Panc1 (cell line): ENCODE measurements around the gene ITGA11. TPM values are rescaled to one million over a fixed set of nuclear protein-coding genes. Genes with fewer than 3 reads are reported as not detected.

Experiments used
- ATAC-seq: fragments of 200-7000 bp; cut with Tn5 transposase; 2 replicates; pipeline ENCODE4 v1.9.1; 2020; ENCODE audit warnings: mild to moderate bottlenecking, moderate library complexity
- BruUV-seq: library from RNA; stranded (reverse); fragments of 400-500 nt; replicated peaks from 2 replicates; lab custom pipeline; 2021; lab: Mats Ljungman, UMichigan
- CTCF ChIA-PET: fragments of 300-600 bp; sonication (Branson Sonifier 250); formaldehyde crosslinking; loops from one replicate; lab custom pipeline; 2022; ENCODE audit warnings: antibody characterized with exemption; lab: Charles Lee
- POLR2A ChIA-PET: fragments of 300-600 bp; sonication (Branson Sonifier 250); formaldehyde crosslinking; loops from one replicate; lab custom pipeline; 2022; ENCODE audit warnings: antibody characterized with exemption; lab: Charles Lee
- DNase-seq: peaks from one replicate; pipeline ENCODE4 v3.0.0-alpha.2; 2010; ENCODE audit warnings: low read depth, low spot score
- H3K27ac ChIP-seq: 2 replicates; pipeline ENCODE4 v1.5.1; 2011; ENCODE audit warnings: mild to moderate bottlenecking, low read length, inconsistent platforms
- H3K27me3 ChIP-seq: fragments of 200-500 bp; sonication (Bioruptor generic); 2 replicates; pipeline ENCODE4 v1.6.0; 2014; ENCODE audit warnings: low read length, inconsistent platforms; ENCODE audit not compliant: control insufficient read depth, insufficient read depth
- H3K36me3 ChIP-seq: fragments of 200-500 bp; sonication (Bioruptor generic); 2 replicates; pipeline ENCODE4 v1.5.1; 2014; ENCODE audit warnings: inconsistent platforms, mild to moderate bottlenecking, low read length, moderate library complexity; ENCODE audit not compliant: control insufficient read depth, insufficient read depth
- H3K4me1 ChIP-seq: 2 replicates; pipeline ENCODE4 v1.5.1; 2011; ENCODE audit warnings: inconsistent platforms, mild to moderate bottlenecking, low read length, moderate library complexity; ENCODE audit not compliant: control insufficient read depth, insufficient read depth
- H3K4me3 ChIP-seq, 2 experiments: 2 replicates each; pipeline ENCODE4 v1.5.1; 2011 to 2012; ENCODE audit warnings: low read depth in 2 of 2, low read length in 2 of 2, mild to moderate bottlenecking in 2 of 2, inconsistent platforms in 1 of 2, moderate library complexity in 1 of 2
- H3K9me3 ChIP-seq: fragments of 200-500 bp; sonication (Bioruptor generic); 2 replicates; pipeline ENCODE4 v1.5.1; 2014; ENCODE audit warnings: low read depth, mild to moderate bottlenecking, inconsistent platforms, low read length, moderate library complexity; ENCODE audit not compliant: control insufficient read depth, insufficient read depth
- CTCF ChIP-seq: fragments of 450-650 bp; IDR thresholded peaks from 2 replicates; pipeline ENCODE4 v1.5.1; 2017; ENCODE audit warnings: mild to moderate bottlenecking
- POLR2AphosphoS5 ChIP-seq: IDR thresholded peaks from 2 replicates; pipeline ENCODE4 v1.6.1; 2012; ENCODE audit warnings: mild to moderate bottlenecking, low read depth, low read length, moderate library complexity
- REST ChIP-seq, 2 experiments: IDR thresholded peaks; 2 replicates each; pipeline ENCODE4 v1.6.1; 2011 to 2012; ENCODE audit warnings: low read depth in 2 of 2, control low read depth in 1 of 2, low read length in 1 of 2, mild to moderate bottlenecking in 1 of 2, moderate library complexity in 1 of 2; ENCODE audit not compliant: insufficient read depth in 1 of 2
- SIN3A ChIP-seq: IDR thresholded peaks from 2 replicates; pipeline ENCODE4 v1.6.1; 2012; ENCODE audit warnings: low read depth, mild to moderate bottlenecking, low read length, moderate library complexity, borderline replicate concordance; ENCODE audit not compliant: insufficient read depth
- TCF7L2 ChIP-seq: IDR thresholded peaks from 2 replicates; pipeline ENCODE4 v1.6.1; 2011; ENCODE audit warnings: mild to moderate bottlenecking, low read depth, low read length, inconsistent platforms
- in situ Hi-C: cut with HindIII; loops from 2 replicates; pipeline ENCODE4 v1.10.0; 2016; ENCODE audit warnings: low sequenced_read_pairs, low pct_unique_long_range_greater_than_20kb
- intact Hi-C: fragments of 100-400 bp; cut with micrococcal nuclease; formaldehyde crosslinking; loops from one replicate; pipeline ENCODE4 v1.10.0; 2022; ENCODE audit not compliant: unreplicated experiment
- total RNA-seq: library from RNA; stranded (reverse); gene quantifications from one replicate; pipeline ENCODE4 v1.2.1, GENCODE V29; 2021; ENCODE audit not compliant: unreplicated experiment

The ITGA11 gene
- total RNA-seq, 1 experiment from 2014 or later, result 0.28 TPM

- Histone ChIP-seq H3K4me3 (no peak overlapping the region), H3K27ac (no peak overlapping the region), H3K27me3 (no peaks in the 10 kb centered on the region), H3K36me3 (no peaks in the 10 kb centered on the region), H3K4me1 (no peaks in the 10 kb centered on the region), H3K9me3 (no peaks in the 10 kb centered on the region)
- BruUV-seq, result no TSS peak
- in situ Hi-C loops (no loop called here), intact Hi-C loops (no loop called here)
- ChIA-PET POLR2A (no interaction called here), CTCF (no interaction called here)
- no peak for DNase-seq
- no peak for TF ChIP-seq POLR2AphosphoS5
- TF ChIP-seq SIN3A, result no peak
- TF ChIP-seq CTCF, result no peak
- no peak for TF ChIP-seq REST (IDR thresholded peaks at IDR 0.05; ENCODE audit: insufficient read depth in 1 of 2, low read depth in 2 of 2, low read length in 1 of 2)
- no peak for TF ChIP-seq TCF7L2
- no peak for ATAC-seq
Measured at GRCh38 chr15:68371160-68371559, 60.8 kb downstream of the ITGA11 start.

- intact Hi-C loops (no loop called here), in situ Hi-C loops (no loop called here)
- no peak for ATAC-seq
- DNase-seq, result no peak
- Histone ChIP-seq H3K4me1 (no peaks in the 10 kb centered on the region), H3K27ac (no peak overlapping the region), H3K9me3 (no peaks in the 10 kb centered on the region), H3K4me3 (no peak overlapping the region), H3K36me3 (no peaks in the 10 kb centered on the region), H3K27me3 (no peaks in the 10 kb centered on the region)
- ChIA-PET POLR2A (no interaction called here), CTCF (no interaction called here)
- BruUV-seq, result no TSS peak
- TF ChIP-seq CTCF (no peak), REST (IDR thresholded peaks at IDR 0.05; ENCODE audit: insufficient read depth in 1 of 2, low read depth in 2 of 2, low read length in 1 of 2) (no peak), SIN3A (no peak)
Measured at GRCh38 chr15:68370768-68371151, 61.2 kb downstream of the ITGA11 start.
